Measurements from ENCODE around the gene CRIP3.
"Not testable (repeated sequence)": the region's sequence is repeated elsewhere in the genome, so short reads cannot be mapped to it uniquely, and the experiment has no call there.

CRIP3 gene

GRCh38 chr6:43308101-43308989, at the start of gene CRIP3:
TSS of gene CRIP3 (minus strand) at chr6:43308826. CDS start at chr6:43308792, 34 bp downstream.
- DNase-seq (ENCODE audit: low read depth in 2 of 2): peak; percentile 38 to 40

DNA sequence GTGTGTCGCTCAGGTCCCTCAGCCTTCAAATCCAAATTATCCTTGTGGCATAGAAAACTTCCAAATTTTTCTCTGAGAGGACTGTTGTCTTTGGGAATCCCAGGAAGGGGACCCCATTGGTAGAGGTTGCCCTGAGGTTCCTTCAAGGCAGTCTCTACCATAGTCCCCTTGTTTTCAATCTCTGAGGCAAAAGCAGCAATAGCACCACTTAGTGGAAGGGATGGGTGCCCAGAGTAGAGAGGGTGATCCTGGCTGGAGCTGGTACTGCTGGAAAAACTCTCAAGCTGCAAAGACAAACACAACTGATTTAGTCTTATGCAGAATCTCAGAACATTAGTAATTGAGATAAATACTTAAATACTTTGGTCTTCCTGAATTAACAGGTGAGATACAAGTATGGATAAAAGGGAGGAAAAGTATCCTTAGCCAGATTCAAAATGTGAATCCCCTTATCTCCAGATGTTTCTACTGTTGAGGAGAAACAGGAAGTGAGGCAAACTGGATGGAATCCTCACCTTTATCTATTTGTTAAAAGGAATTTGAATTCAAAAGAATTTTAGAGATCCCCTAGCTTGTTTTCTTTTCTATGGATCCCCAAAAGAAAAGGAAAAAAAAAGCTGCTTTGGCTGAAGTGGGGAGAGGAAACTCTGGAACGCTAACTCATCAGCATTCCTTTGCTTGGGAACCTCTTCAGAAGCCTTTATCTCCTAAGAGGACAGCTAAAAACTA, 47.4 kb upstream of the CRIP3 start:
- DNase-seq (ENCODE audit: low read depth in 2 of 2): no peak

DNA sequence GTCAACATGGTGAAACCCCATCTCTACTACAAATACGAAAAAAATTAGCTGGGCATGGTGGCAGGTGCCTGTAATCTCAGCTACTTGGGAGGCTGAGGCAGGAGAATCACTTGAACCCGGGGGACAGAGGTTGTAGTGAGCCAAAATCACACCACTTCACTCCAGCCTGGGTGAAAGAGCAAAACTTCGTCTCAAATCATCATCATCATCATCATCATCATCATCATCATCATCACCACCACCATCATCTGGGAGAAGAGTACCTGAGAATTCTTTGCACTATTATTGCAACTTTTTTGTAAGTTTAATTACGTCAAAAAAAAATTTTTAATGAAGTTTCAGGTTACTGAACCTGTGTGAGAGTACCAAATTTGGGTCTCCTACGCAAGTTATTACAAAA, 43.3 kb upstream of the CRIP3 start:
- DNase-seq (ENCODE audit: low read depth in 2 of 2): not testable (repeated sequence)

DNA sequence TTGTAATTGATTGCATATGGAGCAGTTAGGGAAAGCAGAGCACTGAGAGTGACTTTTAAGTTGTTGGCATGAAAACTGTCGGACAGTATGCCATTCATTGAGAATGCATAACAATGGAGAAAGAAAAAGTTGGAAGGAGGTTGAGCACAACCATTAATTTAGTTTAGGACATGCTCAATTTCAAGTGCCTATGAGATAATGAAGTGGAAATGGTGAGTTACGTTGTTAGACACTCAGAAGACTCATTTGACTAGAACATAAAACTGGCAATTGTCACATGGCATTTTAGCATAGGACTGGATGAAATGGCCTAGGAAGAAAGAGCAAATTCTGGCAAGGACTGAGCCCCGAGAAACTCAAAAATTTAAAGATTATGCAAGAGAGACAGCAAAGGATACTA, 38.8 kb upstream of the CRIP3 start:
- DNase-seq (ENCODE audit: low read depth in 2 of 2): no peak

GRCh38 chr6:43347021-43347420, 38.4 kb upstream of the CRIP3 start:
- DNase-seq (ENCODE audit: low read depth in 2 of 2): no peak

DNA sequence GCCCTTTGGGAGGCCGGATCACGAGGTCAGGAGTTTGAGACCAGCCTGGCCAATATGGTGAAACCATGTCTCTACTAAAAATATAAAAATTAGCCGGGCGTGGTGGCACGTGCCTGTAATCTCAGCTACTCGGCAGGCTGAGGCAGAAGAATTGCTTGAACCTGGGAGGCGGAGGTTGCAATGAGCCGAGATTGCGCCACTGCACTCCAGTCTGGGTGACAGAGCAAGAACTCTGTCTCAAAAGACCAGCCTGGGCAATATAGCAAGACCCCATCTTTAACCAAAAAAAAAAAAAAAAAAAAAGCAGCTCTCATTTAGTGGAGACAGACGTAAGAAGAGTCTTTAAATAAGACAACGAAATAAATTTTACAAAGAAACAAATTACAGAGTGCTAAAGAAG, 37.6 kb upstream of the CRIP3 start:
- not testable (repeated sequence) for DNase-seq (ENCODE audit: low read depth in 2 of 2)

- no peak for DNase-seq (ENCODE audit: low read depth in 2 of 2)
Observed at GRCh38 chr6:43339168-43339567, 30.5 kb upstream of the CRIP3 start.

GRCh38 chr6:43338243-43338642, 29.6 kb upstream of the CRIP3 start:
- no peak for DNase-seq (ENCODE audit: low read depth in 2 of 2)

DNA sequence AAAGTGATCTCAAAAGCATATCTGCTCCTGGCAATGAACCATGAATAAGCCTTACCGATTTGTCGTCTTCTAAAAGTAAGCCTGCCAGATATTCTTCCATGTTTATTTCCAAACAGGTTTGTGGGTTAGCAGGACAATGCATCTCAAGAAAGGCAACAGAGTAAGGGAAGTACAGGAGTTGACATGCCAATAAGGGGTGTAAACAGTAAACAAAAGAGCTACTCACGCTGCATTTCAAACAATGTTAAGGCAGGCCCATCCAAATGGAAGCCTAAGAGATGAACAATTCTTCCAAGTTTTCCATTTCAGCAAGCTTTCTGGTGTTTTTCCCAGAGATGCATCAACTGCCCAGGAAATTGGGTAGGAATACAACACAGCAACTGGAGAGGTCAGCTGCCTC, 27.8 kb upstream of the CRIP3 start:
- DNase-seq (ENCODE audit: low read depth in 2 of 2): no peak

DNA sequence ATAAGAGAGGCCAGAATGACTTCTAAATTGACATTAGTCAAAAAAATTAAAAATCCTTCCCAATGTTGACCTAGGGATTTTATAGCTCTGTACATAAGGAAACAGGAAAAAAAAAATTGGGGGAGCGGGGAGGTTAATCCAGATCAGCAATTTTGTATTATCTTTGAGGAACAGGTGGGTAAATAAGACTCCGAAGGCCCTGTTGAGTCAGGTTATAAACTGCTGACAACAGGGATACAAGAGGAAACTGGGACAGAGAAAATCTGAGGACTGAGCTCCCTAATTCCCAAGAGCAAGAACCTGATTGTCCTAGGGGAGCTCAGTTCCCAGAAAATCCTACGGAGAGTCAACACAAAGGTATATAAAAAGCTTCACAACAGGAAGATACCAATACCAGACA, 26.8 kb upstream of the CRIP3 start:
- no peak for DNase-seq (ENCODE audit: low read depth in 2 of 2)

DNA sequence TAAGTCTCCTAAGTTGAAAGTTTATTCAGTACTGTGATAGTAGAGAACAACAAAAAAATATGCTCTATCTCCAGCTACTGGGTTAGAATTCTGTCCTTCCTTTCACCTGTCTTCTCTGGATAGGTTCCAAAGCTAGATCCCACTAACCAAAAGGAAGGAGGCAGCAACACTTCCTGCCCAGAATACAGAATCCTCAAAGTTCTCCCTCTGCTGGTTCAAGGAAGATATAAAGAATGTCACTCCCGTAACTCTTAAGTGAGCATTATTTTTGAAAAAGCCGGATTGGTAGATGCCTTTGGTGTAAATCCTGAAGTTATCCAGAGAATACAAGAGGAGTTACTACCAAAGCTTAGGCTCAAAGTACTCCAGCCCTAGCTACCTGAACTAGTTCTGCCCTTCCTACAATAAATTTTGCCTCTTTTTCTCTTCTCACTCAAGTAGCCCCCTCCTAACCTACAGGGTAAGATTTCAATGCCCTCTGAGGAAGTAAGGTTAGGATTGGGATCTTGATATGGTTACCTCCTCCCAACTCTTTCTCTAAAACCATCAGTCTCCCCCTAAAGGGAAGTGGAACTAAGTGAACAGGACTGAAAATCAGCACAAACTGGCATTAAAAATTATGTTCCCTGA, 26.0 kb upstream of the CRIP3 start:
- no peak for DNase-seq (ENCODE audit: low read depth in 2 of 2)

- DNase-seq (ENCODE audit: low read depth in 2 of 2): no peak
Observed at GRCh38 chr6:43331891-43332290, 23.3 kb upstream of the CRIP3 start.

DNA sequence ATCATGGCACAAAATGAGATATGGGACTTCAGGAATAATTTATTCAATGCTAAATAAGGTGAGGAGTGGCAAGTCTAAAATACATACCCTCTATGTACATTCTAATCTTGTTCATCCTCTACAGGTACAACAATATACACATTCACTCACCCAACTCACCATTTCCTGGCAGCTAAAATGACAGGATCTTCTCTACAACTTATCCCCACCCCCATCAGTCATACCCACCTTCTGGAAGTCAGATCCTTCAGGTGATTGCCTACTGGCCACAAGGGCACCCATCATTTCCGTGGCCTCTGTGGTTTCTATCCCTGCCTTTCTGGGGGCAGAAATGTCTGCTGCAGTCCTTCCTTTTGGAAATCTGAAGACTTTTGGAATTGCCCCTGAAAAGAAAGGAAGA, 22.8 kb upstream of the CRIP3 start:
- DNase-seq (ENCODE audit: low read depth in 2 of 2): no peak

- no peak for DNase-seq (ENCODE audit: low read depth in 2 of 2)
Observed at GRCh38 chr6:43328528-43328927, 19.9 kb upstream of the CRIP3 start.

GRCh38 chr6:43325876-43326275, 17.2 kb upstream of the CRIP3 start:
- no peak for DNase-seq (ENCODE audit: low read depth in 2 of 2)

DNA sequence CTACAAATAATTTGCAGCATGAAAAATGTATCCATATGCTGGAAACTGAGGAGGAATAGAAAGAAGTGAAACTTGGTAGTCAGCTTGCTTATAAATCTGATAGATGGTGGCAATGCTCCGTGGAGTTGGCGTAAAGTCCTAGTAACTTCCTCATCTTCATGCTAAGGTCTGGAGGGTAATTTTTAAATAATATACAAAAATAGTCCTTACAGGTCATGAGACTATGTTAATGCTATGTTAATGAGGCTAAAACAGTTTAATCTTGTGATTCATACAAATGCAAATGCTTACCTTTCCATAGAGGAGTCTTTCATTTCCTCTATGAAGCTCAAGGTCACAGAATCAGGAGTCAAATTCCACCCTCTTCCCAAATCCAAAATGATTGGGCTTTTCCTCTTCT, 9.4 kb upstream of the CRIP3 start:
- no peak for DNase-seq (ENCODE audit: low read depth in 2 of 2)

- DNase-seq (ENCODE audit: low read depth in 2 of 2): no peak
Observed at GRCh38 chr6:43313813-43314212, 5.2 kb upstream of the CRIP3 start.

- DNase-seq (ENCODE audit: low read depth in 2 of 2): no peak
Observed at GRCh38 chr6:43311666-43312065, 3.0 kb upstream of the CRIP3 start.

DNA sequence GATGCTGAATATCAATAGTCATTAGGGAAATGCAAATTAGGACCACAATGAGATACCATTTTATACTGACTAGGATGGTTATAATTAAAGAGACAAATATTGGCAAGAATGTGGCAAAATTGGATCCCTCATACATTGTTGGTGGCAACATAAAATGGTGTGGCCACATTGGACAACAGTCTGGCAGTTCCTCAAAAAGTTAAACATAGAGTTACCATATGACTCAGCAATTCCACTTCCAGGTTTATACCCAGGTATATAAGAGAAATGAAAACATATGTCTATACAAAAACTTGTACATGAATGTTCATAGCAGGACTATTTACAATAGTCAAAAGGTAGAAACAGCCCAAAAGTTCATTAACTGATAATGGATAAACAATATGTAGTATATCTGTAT, 2.0 kb upstream of the CRIP3 start:
- DNase-seq (ENCODE audit: low read depth in 2 of 2): no peak

- no peak for DNase-seq (ENCODE audit: low read depth in 2 of 2)
Observed at GRCh38 chr6:43310134-43310533, 1.5 kb upstream of the CRIP3 start.

GRCh38 chr6:43308990-43309477, 408 bp upstream of the CRIP3 start:
- DNase-seq (ENCODE audit: low read depth in 2 of 2): no peak

DNA sequence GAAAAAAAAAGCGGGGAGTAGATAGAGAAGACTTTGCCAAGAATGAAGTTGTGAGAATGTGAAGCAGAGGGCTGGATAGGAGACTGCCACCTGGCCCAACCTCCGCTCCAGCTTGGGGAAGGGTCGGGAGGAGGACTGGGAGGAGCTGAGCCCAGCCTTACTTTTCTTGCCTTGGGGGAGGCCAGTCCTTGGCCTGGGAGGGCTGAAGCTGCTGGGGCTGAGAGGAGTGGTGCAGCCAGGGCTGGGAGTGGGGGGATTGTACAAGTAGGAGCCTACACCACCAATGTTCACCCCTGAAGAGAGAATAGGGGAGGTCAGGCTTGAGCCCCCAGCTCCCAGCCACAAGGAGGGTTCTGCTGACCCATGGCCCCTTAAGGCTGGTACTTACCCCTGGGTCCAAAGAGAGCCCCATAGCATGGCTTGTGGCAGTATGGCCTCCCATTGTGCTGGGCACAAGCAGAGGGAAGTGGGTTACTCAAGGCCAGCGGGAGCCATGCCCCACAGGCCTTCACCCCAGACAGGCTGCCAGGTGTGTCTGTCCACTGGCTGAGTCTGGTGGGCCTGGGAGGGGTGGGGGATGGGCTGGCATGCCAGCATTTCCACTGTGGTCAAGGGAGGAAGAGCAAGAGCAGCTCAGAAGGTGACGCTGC, 1.1 kb downstream of the CRIP3 start:
- DNase-seq (ENCODE audit: low read depth in 2 of 2): no peak
